Measurements from ENCODE around the gene NME2.

DNA sequence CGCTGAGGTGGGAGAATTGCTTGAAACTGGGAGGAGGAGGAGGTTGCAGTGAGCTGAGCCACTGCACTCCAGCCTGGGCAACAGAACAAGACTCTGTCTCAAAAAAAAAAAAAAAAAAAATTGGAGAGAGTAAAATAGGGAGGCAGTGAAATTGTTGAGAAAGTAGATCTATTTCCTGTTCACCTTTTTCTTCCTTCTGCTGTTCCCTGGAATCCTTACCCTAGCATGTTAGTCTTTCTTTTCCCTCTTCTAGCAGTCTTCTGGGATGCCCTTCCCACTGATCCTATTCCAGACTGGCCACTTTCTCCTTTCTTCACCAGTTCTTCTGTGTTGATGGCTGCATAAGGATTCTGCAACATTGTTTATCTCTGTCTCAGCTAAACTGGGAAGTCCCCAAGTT lies 3.1 kb downstream of the NME2 start:
- TF ChIP-seq, protein P1, sequence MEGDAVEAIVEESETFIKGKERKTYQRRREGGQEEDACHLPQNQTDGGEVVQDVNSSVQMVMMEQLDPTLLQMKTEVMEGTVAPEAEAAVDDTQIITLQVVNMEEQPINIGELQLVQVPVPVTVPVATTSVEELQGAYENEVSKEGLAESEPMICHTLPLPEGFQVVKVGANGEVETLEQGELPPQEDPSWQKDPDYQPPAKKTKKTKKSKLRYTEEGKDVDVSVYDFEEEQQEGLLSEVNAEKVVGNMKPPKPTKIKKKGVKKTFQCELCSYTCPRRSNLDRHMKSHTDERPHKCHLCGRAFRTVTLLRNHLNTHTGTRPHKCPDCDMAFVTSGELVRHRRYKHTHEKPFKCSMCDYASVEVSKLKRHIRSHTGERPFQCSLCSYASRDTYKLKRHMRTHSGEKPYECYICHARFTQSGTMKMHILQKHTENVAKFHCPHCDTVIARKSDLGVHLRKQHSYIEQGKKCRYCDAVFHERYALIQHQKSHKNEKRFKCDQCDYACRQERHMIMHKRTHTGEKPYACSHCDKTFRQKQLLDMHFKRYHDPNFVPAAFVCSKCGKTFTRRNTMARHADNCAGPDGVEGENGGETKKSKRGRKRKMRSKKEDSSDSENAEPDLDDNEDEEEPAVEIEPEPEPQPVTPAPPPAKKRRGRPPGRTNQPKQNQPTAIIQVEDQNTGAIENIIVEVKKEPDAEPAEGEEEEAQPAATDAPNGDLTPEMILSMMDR (IDR thresholded peaks at IDR 0.05; ENCODE audit: insufficient read depth, low read length, poor library complexity, severe bottlenecking) = no peak
- no peak for TF ChIP-seq EZH2phosphoT487 (conservative IDR thresholded peaks at IDR 0.05; ENCODE audit: low read length)
